DLD1 (cell line): Measurements from ENCODE around the gene OR51Q1.

ENCODE experiments used
- in situ Hi-C: cut with HindIII; loops from 2 replicates; pipeline ENCODE4 v1.10.0; 2017; ENCODE audit warnings: low sequenced_read_pairs

Gene OR51Q1

GRCh38 chr11:5421811-5422210 lies at the start of gene OR51Q1:
OR51Q1 (plus strand) TSS chr11:5422111; CDS start chr11:5422201, 90 bp downstream.
- in situ Hi-C loops = no loop called here

GRCh38 chr11:5380740-5381342 lies 41.1 kb upstream of the OR51Q1 start:
- in situ Hi-C loops = no loop called here

- in situ Hi-C loops = no loop called here
These were observed 38.3 kb upstream of the OR51Q1 start, which contains the start of gene OR51M1 for GRCh38 chr11:5383576-5383975. OR51M1 (plus strand) TSS chr11:5383812; CDS start chr11:5389399, 5,587 bp downstream.

DNA sequence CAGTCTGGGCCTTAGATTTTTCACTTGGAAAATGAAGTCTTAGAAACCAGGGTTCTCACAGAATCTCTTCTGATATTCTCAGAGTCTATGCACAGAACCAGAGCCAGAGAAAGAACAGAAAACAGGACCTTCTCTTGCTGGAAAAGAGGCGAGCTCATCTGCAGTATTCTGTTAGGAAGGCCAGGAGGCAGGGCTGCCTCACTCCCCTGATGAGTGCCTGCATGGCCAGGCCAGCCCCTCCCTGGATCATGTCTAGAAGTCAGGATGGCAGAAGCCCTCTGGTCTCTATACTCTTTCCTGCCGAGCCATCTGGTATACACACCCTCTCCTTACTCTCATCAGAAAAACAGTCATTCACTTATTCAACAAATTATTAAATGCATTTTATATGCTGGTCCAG lies 37.6 kb upstream of the OR51Q1 start:
- in situ Hi-C loops = no loop called here

GRCh38 chr11:5390210-5390609 lies 31.7 kb upstream of the OR51Q1 start:
- in situ Hi-C loops = no loop called here

DNA sequence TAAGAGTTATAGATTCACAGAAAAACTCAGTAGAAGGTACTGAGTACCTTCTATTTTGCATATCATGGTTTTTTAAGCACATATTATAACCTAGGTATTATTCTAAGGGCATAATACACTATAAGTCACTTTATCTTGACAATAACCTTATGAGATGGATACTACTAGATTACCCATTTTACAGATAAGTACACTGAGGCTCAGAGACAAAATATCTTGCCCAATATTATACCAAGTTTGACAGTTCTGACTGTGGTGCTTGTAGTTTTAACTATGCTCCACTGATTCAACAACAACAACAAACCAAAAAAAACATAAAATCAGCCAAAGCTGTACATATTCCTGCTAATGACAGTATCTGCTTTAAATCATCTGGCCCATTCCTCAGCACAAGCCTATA lies 27.8 kb upstream of the OR51Q1 start:
- in situ Hi-C loops = no loop called here

DNA sequence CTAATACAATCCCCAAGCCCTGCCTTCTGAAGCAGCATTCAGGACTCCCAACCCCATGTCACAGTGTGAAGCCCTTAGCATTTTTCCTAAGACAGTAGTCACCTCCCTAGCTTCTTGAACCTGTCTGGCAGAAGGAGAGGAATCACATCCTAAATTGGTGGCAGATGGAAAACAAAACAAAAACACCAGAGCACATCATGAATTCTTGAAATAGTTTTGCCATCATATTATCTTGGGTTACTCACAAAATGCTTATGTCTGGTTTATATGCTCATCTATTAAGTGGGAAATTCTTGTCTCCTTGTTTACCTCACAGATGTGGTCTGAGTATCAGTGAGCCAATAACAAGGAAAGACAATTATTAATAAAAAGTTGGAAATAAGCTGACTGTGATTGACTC lies 23.0 kb upstream of the OR51Q1 start:
- in situ Hi-C loops = no loop called here

DNA sequence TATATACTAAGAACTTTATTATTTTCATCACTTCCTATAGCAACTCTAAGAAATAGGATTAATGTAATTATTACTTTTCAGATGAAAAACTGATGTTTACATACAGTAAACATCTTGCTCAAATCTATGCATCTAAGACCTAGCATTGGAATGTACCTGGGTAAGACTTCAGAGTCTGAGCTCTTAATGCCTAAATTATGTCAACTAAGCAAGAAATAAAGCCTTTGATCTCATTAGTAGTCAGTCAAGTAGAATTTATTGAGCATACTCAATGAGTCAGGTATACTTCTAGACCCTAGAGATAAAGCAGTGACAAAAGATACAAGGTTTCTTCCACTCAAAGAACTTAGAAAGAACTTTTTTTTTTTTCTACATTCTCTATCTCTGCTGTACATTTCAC lies 16.7 kb upstream of the OR51Q1 start:
- in situ Hi-C loops = no loop called here

GRCh38 chr11:5420993-5421392 lies 918 bp upstream of the OR51Q1 start:
- in situ Hi-C loops = no loop called here

GRCh38 chr11:5423131-5423530 lies 1.2 kb downstream of the OR51Q1 start:
- in situ Hi-C loops = no loop called here

DNA sequence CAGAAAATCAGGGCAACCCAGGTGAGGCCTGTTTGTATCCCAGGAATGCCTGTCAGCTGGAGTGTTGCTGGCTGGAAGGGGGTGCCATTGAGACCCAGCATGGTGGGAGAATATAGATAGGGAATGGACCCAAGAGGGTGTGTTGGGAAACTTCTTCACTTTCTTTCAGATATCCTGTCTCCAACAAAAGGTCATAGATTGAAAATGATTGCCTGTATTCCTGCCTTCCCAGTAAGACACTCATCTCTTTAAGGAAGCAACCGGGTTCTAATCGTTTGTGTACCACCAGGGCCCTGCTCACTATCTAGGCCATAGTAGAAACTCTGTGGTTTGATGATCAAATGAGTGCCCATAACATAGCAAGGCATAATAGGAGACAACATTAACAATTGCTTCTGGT lies 19.5 kb downstream of the OR51Q1 start, which contains the start of gene OR51I1:
OR51I1 (minus strand) TSS at position 101 of the 400 bp plus-strand sequence; CDS start at position 101, 0 bp downstream.
- in situ Hi-C loops = no loop called here

DNA sequence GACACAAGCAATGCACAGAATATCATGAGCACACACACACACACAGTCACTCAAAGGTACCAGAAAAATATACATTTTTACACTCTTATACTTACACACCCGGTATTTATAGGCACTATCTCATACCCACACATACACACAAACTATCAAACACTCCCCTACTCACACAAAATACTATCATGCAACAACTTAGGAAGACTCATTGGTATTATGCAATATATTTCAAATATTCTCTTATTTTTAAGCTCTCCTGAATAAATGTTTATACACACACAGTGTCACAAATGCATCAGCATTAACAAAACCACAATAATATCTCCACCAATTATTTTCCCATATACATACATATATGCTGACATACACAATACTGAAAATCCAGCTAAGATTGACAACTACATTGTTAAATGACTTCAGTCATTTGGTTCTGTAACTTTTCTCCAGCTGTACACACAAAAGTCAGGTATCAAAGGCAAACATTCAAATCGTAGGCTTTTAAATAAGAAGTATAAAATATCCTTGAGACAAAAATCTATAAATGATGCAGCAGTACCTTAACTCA lies 22.0 kb downstream of the OR51Q1 start:
- in situ Hi-C loops = no loop called here

DNA sequence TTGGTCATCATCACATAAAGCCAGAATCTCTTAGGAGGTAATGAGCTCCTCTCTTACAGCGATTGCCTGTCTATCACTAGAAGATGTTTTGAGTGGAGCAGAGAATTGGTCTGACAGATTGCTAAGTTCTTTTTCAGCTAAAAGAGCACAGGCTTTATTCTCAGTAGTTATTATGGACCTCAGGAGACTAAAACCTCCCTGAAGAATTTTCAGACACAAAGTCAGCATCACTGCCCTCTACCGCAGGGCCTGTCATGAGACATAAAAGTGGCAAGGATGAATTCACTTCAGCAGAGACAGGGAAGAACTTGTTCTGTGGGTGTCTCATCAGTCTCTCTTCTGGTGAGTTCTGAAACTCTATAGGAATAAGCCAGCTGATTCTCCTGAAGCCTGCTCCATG lies 27.1 kb downstream of the OR51Q1 start, which contains the start of gene OR51I2:
OR51I2 (plus strand) TSS at position 301 of the 400 bp plus-strand sequence. CDS start 4,166 bp downstream, outside the sequence.
- in situ Hi-C loops = no loop called here

DNA sequence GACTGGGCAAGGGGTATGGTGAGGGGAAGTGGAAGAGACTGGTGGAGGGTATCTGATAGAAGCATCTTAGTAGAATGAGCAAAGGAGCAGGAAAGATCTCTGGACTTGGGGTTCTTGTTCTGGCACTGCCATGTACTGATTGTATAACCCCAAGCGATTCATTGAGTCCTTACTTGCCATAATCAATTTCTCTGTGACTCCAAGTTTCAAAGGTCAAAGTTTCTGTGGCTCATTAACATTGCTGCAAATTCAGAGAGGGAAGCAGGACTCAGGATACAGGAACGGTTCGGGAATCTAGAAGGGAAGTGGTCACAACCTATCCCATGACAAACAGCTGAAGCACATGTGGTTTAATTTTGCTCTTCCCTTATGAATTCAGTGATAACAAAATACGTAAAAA lies 27.5 kb downstream of the OR51Q1 start:
- in situ Hi-C loops = no loop called here

DNA sequence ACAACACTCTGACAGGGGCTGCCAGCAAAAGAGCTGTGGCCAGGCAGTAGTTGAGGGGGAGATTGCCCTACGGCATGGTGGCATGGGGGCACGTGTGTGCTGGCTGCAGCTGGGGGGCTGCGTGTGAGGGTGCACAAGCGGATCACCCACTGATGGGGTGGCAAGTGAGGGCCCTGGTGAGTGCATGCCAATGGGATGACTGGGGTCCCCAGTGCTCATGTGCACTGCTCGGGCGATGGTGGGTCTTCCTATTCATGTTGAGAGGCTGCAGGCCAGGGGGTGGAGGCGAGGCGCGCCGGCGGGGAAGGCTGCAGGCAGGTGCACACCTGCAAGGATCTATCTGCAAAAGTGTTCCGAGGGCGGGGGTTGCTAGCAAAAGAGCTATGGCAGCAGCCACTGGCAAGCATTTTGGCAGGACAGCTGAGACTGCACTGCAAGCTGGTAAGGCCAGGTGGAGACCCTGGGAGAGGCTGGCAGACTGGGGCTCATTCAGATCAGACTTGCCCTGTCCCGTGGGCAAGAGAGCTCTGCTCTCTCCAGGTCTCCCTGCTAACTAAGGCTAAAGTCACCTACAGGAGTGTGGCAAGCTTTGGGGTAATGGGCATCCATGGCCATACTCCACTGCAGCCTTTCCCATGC lies 39.2 kb downstream of the OR51Q1 start:
- in situ Hi-C loops = no loop called here

GRCh38 chr11:5467527-5467926 lies 45.6 kb downstream of the OR51Q1 start:
- in situ Hi-C loops = no loop called here
